GDM1 (cell line): ENCODE measurements around the gene FBXO22.
A peak's percentile ranks its signal among the peaks of the same experiment; 100 is the strongest.
"Not testable (repeated sequence)": the region's sequence is repeated elsewhere in the genome, so short reads cannot be mapped to it uniquely, and the experiment has no call there.

ENCODE experiments used
- DNase-seq: peaks from one replicate; lab custom pipeline; 2025; lab: John Stamatoyannopoulos, UW

Gene FBXO22

DNA sequence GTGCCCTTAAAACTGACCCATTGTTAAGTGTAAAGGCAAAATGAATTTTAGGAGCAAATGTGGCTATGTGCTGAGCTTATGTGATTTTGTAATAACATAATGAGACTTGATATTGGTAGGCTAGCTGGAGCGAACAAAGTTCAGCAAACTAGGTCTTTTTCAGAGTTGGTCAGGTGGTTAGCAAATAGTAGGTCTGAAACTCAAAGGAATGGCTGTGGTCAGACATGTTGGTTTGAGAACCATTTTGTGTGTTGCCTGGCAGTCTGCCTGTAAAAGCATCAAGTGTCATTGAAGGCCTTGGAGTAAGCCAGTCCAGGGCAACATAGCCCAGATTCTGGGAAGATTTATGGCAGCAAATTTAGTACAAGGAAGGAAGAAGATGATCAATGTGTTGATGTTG lies 16.4 kb downstream of the FBXO22 start:
- DNase-seq = no peak

DNA sequence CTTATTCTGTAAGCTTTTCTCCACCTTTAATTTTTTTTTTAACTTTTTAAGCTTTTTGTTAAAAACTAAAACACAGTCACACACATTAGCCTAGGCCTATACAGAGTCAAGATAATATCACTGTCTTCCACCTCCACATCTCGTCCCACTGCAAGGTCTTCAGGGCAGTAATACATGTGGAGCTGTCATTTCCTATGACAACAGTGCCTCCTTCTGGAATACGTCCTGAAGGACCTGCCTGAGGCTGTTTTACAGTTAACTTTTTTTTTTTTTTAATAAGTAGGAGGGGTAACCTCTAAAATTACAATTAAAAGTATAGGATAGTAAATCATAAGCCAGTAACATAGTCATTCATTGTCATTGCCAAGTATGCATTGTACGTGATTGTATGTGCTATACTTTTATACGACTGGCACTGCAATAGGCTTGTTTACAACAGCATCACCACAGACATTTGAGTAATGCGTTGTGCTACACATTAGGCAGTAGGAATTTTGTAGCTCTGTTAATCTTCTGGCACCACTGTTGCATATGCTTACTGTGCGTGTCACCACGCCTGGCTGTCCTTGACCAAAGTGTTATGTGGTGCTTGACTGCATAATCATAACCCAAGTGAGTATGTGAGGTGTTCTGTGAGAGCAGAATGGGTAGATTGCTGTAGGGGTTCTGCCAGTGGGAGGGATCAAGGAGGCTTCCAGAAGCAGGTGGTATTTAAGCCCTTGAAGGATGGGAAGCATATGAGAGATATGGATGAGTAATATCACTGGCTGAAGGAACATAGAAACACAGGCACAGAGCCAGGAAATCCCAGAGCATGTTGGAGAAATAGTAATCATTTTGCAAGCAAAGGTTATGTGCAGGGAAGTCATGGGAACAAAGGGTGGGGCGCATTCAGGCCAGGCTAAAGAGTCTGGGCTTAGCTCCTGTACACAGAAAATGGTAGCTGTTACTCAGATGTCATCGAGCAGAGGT lies 18.3 kb downstream of the FBXO22 start:
- peak; percentile 35 for DNase-seq

DNA sequence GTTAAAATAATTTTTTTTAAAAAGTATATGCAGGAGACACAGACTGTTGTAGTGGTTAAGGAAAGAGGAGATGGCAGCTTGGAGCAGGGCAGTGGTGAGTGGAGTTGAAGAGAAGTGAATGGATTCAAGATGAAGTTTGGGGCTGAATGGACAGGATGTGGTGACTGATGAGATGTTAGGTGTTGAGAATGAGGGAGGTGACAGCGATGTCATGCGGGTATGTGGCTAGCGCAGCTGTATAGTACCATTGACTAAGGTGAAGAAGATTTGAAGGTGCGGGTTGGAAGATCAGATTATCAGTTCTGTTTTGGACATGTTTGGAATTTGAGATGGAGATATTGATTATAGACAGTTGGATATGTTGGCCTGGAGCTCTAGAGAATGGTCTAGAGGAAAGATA lies 20.1 kb downstream of the FBXO22 start:
- no peak for DNase-seq

DNA sequence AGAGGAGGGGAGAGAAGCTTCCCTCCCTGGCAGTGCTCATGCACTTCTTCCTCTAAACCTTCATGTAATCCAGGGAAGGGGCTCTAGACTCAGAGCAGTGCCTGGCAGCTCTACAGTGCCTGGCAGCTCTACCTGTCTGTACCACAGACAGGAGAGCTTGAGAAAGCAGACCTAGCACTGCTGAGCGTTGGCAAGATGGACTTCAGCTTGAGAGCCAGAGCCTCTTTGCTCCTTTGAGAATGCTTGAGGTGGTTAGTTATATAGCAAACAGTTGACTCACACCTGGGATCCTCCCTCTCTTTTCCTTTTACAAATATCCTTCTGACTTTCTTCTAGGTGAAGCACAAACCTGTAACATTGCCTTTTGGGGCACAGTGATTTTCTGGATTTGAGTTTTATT lies 20.9 kb downstream of the FBXO22 start:
- DNase-seq = no peak

DNA sequence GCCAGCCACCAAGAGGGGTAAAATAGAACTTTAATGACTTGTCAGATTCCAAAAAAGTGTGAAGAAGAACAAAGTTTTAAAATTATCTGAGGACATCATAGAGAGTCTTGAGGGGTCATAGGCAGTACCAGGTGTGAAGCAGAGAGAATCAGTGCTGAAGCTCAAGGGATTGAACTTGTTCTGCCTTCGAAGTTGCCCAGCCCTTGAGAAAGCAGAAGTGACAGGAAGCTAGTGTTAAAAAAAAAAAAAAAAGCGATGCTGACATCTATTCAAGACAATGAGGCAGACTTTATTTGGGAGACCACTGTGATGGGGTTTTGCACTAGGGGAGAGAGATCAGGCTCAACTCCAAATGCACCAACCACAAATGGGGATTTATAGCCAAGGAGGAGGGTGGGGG lies 21.8 kb downstream of the FBXO22 start:
- DNase-seq = no peak

DNA sequence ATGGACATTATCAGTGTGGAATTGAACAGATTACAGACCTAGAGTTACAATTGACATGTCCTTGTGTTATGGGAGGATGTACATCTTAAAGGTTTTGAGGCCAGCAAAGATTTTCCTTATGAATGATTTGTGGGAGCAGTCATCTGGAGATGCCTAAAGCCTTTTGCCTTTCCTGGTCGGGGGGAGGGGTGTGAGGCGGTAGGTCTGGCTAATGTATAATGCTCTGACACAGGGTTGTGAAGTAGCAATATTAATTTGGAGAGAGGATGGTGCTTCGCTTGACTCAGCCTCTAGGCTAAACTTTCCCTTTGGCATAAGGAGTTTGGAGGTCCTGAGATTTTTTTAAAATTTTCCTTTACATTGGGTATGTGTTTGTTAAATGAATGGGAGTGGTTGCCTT lies 23.3 kb downstream of the FBXO22 start:
- DNase-seq = no peak

DNA sequence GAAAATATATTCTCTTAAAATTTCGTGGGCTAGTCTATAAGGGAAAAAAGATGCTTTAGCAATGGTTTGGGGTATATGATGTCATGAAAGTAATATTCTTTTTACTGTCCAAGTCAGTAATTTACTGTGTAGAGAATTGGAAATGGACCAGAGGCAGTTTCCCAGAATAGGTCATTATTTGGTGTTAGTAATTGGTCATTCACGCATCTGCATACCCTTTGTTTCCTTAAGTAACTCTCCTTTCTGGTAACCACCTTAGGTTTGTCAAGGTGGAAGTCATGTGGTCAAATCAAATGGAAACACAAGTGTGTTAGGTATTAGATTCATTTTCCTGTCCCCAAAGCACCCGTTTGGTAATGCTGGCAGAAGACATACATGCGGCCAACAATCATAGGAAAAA lies 23.9 kb downstream of the FBXO22 start:
- DNase-seq = no peak

DNA sequence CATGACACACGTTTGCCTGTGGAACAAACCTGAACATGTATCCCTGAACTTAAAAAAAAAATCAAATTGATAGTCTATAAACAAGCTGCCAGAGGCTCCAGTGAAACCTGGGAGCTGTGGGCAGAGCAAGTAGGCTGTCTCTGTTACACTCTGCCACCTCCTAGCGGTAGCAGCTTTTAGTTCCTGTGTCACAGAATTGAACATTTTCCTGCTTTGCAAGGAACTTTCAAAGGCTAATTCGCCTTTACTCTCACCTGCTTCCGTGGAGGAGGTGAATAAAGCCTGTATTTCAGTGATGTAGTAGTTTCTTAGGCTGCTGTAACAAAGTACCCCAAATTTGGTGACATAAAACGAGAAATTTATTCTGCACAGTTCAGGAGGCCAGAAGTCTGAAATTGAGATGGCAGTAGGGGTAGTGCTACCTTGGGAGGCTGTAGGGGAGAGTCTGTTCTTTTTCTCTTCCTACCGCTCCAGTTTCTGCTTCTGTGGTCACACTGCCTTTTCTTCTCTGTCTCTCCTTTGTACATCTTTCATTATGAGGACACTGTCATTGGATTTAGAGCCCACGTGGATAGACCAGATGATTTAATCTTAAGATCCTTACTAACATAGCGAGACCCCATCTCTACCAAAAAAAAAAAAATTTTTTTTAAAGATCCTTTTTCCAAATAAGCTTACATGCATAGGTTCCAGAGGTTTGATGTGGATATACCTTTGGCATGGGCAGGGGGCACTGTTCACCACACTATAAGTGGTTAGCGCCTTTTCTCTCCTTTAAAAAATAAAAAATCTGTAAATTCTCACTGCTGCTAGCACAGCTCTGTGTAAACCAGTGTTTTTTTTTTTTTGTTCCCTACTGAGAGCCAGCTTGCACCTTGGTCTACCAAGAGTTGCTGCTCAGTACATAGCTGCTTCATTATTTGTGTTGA lies 25.3 kb downstream of the FBXO22 start:
- DNase-seq = no peak

DNA sequence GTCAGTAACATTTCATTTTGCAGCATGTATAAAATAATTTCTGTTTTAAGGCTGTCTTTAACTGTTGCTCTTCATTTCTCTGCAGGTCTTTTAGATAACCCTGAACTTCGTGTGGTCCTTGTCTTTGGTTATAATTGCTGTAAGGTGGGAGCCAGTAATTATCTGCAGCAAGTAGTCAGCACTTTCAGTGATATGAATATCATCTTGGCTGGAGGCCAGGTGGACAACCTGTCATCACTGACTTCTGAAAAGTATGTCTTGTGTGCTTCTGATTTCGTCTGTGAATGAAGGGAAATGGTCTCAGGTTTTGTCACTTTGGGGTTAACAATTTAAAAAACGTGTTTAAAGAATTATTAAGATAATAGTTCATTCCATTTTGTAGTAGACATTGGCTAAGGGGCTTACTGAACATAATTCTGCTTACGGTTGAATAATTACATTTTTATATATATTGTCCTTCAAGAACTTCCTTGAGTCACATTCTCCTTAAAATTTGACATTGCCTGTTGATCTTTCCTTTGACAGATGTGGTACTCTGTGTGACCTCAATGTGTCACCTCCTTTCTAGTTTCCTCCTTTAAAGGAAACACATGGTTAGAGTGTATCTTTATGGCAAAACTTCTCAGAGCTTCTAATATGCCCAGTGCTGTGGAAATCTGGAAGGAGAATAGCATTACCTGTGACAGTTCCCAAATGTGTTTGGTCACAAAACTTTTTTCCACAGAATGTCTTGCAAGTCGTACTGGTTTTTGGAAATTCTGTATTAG lies 26.3 kb downstream of the FBXO22 start:
- DNase-seq = no peak

DNA sequence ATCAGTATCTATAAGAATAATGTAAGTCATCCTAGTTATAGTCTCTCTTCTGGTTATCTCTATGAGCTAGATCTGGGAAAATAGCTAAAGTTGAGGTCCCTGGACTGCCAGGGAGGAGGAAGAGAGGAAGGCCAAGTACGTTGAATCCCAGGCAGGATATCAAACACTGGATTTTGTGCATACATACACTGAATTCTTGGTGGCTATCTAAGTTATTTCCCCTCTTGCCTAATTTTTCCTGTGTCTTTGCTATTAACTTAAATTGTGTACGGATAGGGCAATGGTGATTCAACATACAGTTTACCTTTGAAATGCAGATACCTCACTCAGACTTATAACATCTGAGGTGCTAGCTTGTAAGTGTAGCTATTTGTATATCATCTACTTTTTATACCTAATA lies 27.2 kb downstream of the FBXO22 start:
- DNase-seq = no peak

DNA sequence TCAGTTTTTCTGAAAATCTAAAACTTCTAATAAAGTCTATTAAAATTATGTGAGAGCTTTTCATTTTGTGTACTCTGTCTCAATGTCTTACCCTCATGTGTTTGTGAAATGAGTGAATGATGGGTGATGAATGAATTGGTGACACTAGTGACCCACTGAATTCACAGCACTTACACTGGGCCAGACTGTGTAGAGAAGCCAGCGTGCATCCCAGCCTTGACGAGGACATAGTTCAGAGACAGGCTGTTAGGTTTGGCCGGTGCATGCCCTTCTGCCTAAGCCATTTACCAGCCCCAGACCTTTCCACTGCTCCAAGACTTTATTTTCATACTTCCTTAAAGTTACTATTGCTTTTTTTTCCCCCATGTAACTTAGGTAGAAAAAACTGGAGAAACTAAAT lies 38.8 kb downstream of the FBXO22 start:
- DNase-seq = no peak

DNA sequence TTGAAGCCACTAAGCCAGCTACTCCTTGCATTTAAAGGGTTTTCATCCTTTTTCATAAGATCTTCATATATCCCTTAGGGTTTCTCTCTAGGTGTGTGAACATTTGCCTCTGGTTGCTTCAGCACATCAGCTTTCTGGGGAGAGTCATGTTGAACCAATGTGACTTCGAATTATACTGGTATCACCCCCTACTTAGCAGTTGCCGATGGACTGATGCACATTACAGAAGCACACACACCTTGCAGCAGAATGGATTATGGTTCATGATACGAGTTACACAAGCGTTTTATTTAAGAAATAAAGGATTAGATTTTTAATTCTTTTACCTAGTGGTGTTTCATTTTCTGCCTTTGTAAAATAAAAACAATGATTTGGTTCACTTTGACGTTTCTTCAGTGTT lies 39.6 kb downstream of the FBXO22 start:
- no peak for DNase-seq

DNA sequence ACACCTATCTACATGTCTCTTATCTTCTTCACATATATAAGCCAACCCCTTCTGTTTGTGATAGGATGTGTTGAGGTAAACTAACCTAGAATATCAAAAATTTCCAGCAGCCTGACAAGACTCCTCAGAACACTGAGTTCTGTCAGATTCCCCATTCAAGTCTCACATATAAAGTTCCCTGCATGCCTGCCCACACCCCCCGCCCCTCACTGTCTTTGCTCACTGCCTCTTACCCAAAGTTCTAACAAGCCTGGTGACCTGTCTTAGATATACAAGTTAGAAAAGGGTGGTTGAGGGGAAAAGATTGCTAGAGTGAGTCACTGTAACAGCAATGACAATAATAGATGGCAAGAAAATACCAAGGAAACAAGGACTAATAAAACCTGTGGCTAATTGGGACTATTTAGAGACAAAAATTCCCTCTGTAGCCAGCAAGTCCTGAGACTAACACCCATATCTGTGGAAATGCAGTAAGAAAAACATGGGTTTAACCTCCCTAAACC lies 40.1 kb downstream of the FBXO22 start:
- no peak for DNase-seq

DNA sequence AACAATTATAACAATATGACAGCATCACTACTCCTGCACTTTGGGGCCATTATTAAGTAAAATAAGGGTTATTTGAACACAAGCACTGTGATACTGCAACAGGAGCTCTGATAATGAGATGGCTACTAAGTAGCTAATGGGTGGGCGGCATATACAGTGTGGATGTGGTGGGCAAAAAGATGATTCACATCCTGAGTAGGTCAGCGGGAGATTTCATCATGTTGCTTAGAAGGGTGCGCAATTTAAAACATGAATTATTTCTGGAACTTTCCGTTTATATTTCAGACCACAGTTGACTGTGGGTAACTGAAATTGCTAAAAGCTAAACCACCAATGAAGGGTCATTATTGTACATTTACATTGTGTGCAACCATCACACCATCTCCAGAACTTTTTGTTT lies 42.3 kb downstream of the FBXO22 start:
- no peak for DNase-seq

DNA sequence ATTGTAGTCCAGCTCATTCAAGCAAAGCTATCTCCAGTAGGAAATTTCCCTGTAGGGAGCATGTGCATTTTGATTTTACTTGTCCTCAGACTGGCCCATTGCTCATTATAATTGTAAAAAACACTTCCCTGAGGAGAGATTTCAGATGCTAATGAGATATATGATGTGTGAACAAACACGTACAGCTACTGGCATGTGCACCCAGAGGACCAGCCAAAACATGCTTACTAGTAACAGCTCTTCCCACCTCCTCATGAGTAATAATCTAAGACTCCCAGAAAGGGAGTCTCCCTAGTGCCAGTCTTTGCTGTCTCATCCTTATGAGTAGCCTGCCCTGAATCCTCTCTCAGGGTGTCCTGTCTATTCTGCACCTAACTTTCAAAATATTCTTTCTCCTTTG lies 43.4 kb downstream of the FBXO22 start:
- DNase-seq = no peak

DNA sequence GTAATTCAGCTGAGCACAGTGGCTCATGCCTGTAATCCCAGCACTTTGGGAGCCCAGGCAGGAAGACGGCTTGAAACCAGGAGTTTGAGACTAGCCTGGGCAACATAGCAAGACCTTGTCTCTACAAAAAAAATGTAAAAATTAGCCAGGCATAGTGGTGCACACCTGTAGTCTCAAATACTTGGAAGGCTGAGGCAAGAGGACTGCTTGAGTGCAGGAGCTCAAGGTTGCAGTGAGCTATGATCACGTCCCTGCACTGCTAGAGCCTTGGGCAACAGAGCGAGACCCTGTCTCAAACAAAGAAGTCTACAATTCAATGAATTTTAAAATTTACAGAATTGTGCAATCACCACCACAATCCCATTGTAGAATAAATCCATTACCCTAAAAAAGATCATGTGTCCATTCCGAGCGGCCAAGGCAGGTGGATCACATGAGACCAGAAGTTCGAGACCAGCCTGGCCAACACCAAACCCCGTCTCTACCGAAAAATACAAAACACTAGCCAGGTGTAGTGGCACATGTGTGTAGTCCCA lies 45.2 kb downstream of the FBXO22 start:
- DNase-seq = no peak

DNA sequence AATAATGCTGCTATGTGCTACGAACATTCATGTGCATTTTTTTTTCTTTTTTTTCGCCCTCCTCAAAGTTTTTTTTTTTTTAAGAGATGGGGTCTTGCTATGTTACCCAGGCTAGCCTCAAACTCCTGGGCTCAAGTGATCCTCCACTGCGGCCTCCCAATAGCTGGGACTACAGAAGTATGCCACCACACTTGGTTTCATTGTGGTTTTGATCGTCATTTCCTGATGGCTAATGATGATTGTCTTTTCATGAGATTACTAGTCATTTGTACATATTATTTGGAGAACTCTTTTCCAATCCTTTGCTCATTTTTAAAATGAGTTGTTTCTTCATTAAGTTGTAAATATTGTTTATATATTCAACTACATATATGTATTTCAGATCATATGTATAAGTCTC lies 48.8 kb downstream of the FBXO22 start:
- DNase-seq = no peak

DNA sequence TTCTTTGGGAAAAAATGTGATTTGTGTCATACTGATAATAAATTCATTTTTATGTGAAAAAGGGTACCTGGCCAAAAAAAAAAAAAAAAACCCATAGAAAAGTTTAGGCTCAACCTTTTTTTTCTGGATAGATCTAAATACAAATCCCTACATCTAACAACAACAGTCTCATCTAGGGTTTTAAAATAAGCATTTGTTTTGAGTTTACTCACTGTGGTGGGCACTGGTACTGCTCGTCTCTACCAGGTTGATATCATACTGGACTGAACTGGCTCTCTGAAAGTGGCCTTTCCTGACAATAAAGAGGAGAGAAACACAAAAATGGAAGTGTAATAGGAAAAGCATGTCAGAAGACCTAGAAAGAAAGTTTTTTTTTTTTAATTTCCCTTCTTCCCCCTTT lies 52.0 kb downstream of the FBXO22 start:
- DNase-seq = no peak

DNA sequence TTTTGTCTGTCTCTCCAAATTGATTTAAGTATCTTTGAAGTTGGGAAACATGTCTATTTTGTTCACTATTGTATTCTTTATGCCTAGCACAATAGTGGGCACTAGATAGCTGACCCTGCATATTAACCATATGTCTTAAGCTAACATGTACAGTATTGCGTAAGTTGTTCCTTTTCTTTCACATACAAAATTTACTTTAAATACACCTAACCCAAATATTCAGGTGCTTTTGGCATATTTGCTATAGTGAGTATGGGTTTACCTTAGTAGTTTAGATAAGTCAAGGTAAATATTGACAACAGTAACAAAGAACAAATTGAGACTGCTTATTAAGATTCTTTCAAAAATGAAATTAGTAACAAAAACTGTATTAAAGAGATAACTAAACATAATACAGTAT lies 57.7 kb downstream of the FBXO22 start:
- DNase-seq = no peak

DNA sequence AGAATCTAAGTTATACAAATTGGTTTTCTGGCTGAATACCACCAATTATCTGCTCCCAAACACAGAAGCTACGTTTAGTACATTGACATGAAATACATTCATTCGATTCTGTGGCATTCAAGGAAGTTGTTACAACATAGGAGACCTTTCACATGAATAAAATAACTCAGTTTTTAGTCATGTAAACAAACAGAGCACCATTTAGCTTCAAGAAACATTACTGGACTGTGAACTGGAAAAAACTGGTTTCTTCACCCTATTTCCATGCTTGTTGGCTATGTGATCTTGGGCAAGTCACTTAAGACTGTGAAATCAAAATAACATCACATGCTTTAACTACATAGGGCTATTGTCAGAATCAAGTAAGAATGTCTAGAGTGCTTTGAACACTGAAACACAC lies 62.4 kb downstream of the FBXO22 start:
- DNase-seq = no peak

DNA sequence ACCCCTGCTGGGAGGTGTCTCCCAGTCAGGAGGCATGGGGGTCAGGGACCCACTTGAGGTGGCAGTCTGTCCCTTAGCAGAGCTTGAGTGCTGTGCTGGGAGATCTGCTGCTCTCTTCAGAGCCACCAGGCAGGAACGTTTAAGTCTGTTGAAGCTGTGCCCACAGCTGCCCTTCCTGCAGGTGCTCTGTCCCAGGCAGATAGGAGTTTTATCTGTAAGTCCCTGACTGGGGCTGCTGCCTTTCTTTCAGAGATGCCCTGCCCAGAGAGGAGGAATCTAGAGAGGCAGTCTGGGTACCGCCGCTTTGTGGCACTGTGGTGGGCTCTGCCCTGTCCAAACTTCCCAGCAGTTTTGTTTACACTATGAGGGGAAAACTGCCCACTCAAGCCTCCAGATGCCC lies 73.1 kb downstream of the FBXO22 start:
- not testable (repeated sequence) for DNase-seq
